CD14-positive monocyte (primary cell): Measurements from ENCODE around the gene SPATA13. TPM values are rescaled to one million over a fixed set of nuclear protein-coding genes. Genes with fewer than 3 reads are reported as not detected.

Source experiments
- DNase-seq, 3 donors: peaks; one replicate each; pipeline ENCODE4 v3.0.0-alpha.2; 2011 to 2022
- H2AFZ ChIP-seq: 2 replicates; pipeline ENCODE4 v1.6.0; 2012; ENCODE audit warnings: mild to moderate bottlenecking, low read depth, low read length, inconsistent platforms; ENCODE audit not compliant: insufficient read depth, poor library complexity, severe bottlenecking
- H3K27ac ChIP-seq, 2 donors: 1 replicate in 1 of 2; 2 replicates in 1 of 2; pipeline ENCODE4 v1.5.1; 2012 to 2013; ENCODE audit warnings: low read length in 2 of 2, control low read depth in 1 of 2, inconsistent platforms in 1 of 2, low read depth in 1 of 2, mild to moderate bottlenecking in 1 of 2
- H3K27me3 ChIP-seq, 2 donors: one replicate each; pipeline versions ENCODE4 v1.6.0 to v1.6.1; 2011 to 2013; ENCODE audit warnings: low read length in 2 of 2; ENCODE audit not compliant: control insufficient read depth in 2 of 2, insufficient read depth in 2 of 2
- H3K36me3 ChIP-seq, 2 donors: replicated peaks in 1 of 2; 1 replicate in 1 of 2; 2 replicates in 1 of 2; pipeline versions ENCODE4 v1.5.1 to v1.6.1; 2012 to 2013; ENCODE audit warnings: low read length in 2 of 2, control low read depth in 1 of 2, inconsistent platforms in 1 of 2, mild to moderate bottlenecking in 1 of 2; ENCODE audit not compliant: insufficient read depth in 2 of 2, control insufficient read depth in 1 of 2
- H3K4me1 ChIP-seq, 2 donors: 1 replicate in 1 of 2; 2 replicates in 1 of 2; pipeline versions ENCODE4 v1.5.1 to v1.6.1; 2012 to 2013; ENCODE audit warnings: low read length in 2 of 2, control low read depth in 1 of 2, inconsistent platforms in 1 of 2, mild to moderate bottlenecking in 1 of 2, moderate library complexity in 1 of 2; ENCODE audit not compliant: insufficient read depth in 2 of 2, control insufficient read depth in 1 of 2
- H3K4me2 ChIP-seq: replicated peaks from 2 replicates; pipeline ENCODE3; 2012; ENCODE audit warnings: low read length, moderate library complexity, mild to moderate bottlenecking; ENCODE audit not compliant: poor library complexity, severe bottlenecking; ENCODE audit errors: extremely low read depth
- H3K4me3 ChIP-seq, 3 experiments: fragments of 200-600 bp in 1 of 3; sonication (generic) in 1 of 3; replicated peaks in 1 of 3; 1 replicate in 2 of 3; 2 replicates in 1 of 3; pipeline ENCODE4 v1.5.1; 2011 to 2013; ENCODE audit warnings: low read length in 3 of 3, mild to moderate bottlenecking in 3 of 3, control low read depth in 2 of 3, low read depth in 2 of 3, inconsistent platforms in 1 of 3, moderate library complexity in 1 of 3
- H3K79me2 ChIP-seq: 2 replicates; pipeline ENCODE4 v1.6.0; 2012; ENCODE audit warnings: mild to moderate bottlenecking, control low read depth, inconsistent platforms, low read length, moderate library complexity; ENCODE audit not compliant: insufficient read depth
- H3K9ac ChIP-seq: 2 replicates; pipeline ENCODE4 v1.6.0; 2017; ENCODE audit warnings: low read length, mild to moderate bottlenecking; ENCODE audit not compliant: insufficient read depth, poor library complexity, severe bottlenecking
- H3K9me3 ChIP-seq, 2 donors: replicated peaks in 1 of 2; 1 replicate in 1 of 2; 2 replicates in 1 of 2; pipeline versions ENCODE4 v1.5.1 to v1.6.1; 2012 to 2013; ENCODE audit warnings: low read length in 2 of 2, control low read depth in 1 of 2; ENCODE audit not compliant: control insufficient read depth in 1 of 2, insufficient read depth in 1 of 2
- H4K20me1 ChIP-seq: 2 replicates; pipeline ENCODE4 v1.6.0; 2012; ENCODE audit warnings: mild to moderate bottlenecking, low read length, control low read depth, moderate library complexity; ENCODE audit not compliant: insufficient read depth
- H3K27ac Mint-ChIP-seq, 7 donors: one replicate each; pipeline ENCODE4 v1.8.0; 2020; ENCODE audit warnings: mild to moderate bottlenecking in 7 of 7, mixed read lengths in 7 of 7, moderate library complexity in 6 of 7, inconsistent platforms in 2 of 7
- H3K27me3 Mint-ChIP-seq, 3 donors: one replicate each; pipeline ENCODE4 v1.8.0; 2021 to 2022; ENCODE audit warnings: low read depth in 3 of 3, mild to moderate bottlenecking in 3 of 3, mixed read lengths in 3 of 3, moderate library complexity in 3 of 3, inconsistent platforms in 1 of 3
- H3K36me3 Mint-ChIP-seq, 2 donors: one replicate each; pipeline ENCODE4 v1.8.0; 2020; ENCODE audit warnings: mixed read lengths in 2 of 2, inconsistent platforms in 1 of 2, mild to moderate bottlenecking in 1 of 2
- H3K4me1 Mint-ChIP-seq: one replicate; pipeline ENCODE4 v1.8.0; 2020; ENCODE audit warnings: mild to moderate bottlenecking, mixed read lengths
- H3K4me3 Mint-ChIP-seq, 2 donors: one replicate each; pipeline ENCODE4 v1.8.0; 2020; ENCODE audit warnings: mild to moderate bottlenecking in 2 of 2, mixed read lengths in 2 of 2, moderate library complexity in 1 of 2
- H3K9me3 Mint-ChIP-seq, 7 donors: one replicate each; pipeline ENCODE4 v1.8.0; 2020 to 2022; ENCODE audit warnings: mixed read lengths in 7 of 7, mild to moderate bottlenecking in 6 of 7, moderate library complexity in 6 of 7, inconsistent platforms in 2 of 7
- CTCF ChIP-seq: fragments of 200-600 bp; IDR thresholded peaks from one replicate; pipeline ENCODE4 v1.8.0; 2022; ENCODE audit warnings: antibody characterized with exemption, mild to moderate bottlenecking
- WGBS: methylation state at CpG from one replicate; pipeline ENCODE4 v1.1.5; 2013; ENCODE audit warnings: missing lambda C conversion rate; ENCODE audit not compliant: insufficient coverage; 5-methylcytosine and 5-hydroxymethylcytosine counted together
- intact Hi-C, 2 donors: fragments of 100-400 bp; cut with micrococcal nuclease; formaldehyde crosslinking; loops; one replicate each; pipeline versions ENCODE4 v1.15.0 to v1.15.1; 2023
- polyA plus RNA-seq, 3 donors: library from polyadenylated mRNA; depleted of rRNA in 1 of 3; unstranded in 2 of 3; stranded (reverse) in 1 of 3; fragments of 300-500 nt in 2 of 3; fragments of >200 nt in 1 of 3; fragmentation: Illumina TruSeq in 2 of 3; gene quantifications; 1 replicate in 2 of 3; 2 replicates in 1 of 3; pipeline ENCODE4 v1.2.3, GENCODE V29; 2012 to 2021

Gene SPATA13
- polyA plus RNA-seq, 3 donors = 9.3 to 44.7 (median 11.6) TPM

DNA sequence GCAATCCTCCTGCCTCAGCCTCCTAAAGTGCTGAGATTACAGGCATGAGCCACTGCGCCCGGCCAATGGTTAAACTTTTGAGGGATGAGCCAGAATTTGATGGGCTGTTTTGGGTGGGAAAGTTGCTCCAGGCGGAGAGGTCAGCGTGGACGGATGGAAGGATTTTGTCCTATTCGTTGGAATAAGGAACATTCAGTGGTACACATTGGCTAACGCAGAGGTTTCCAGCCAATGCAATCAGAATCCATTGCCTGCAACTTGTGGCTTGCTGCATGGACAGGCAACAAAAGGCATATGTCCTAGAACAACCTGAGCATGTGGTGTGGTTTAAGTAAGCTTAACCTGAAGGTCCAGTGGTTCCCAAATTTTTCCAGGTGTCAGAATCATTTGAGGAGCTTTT, 113.4 kb downstream of the SPATA13 start:
- H3K36me3 ChIP-seq = no peaks in the 10 kb centered on the region
- TF ChIP-seq CTCF = no peak
- no peak for DNase-seq
- H3K27me3 Mint-ChIP-seq = peaks cover 0 to 7% (median 6%) of the 10 kb centered on the region in 3 donors
- WGBS = 90% methylated on average over 6 of the region's 7 CpGs
- H3K79me2 ChIP-seq = peaks cover 83% of the 10 kb centered on the region
- peak overlapping the region; percentile 19 to 60 for H3K4me3 Mint-ChIP-seq
- peak overlapping the region; percentile 90 for H3K4me2 ChIP-seq
- H3K36me3 Mint-ChIP-seq = peaks cover 33 to 36% of the 10 kb centered on the region in 2 donors
- no peaks in the 10 kb centered on the region for H3K27me3 ChIP-seq
- intact Hi-C loops = no loop called here
- H3K4me1 Mint-ChIP-seq = peaks cover 68% of the 10 kb centered on the region
- peaks cover 0 to 2% (median 0%) of the 10 kb centered on the region in 7 donors for H3K9me3 Mint-ChIP-seq
- peak overlapping the region in 1 of 3 experiments; percentile 89 for H3K4me3 ChIP-seq
- H3K4me1 ChIP-seq = peaks cover 67 to 91% of the 10 kb centered on the region in 2 donors
- no peak overlapping the region for H2AFZ ChIP-seq
- peak overlapping the region; percentile 66 to 80 for H3K27ac ChIP-seq
- H4K20me1 ChIP-seq = peaks cover 15% of the 10 kb centered on the region
- peak overlapping the region; percentile 82 to 100 (median 95) for H3K27ac Mint-ChIP-seq
- H3K9me3 ChIP-seq = no peaks in the 10 kb centered on the region
- H3K9ac ChIP-seq = no peak overlapping the region

DNA sequence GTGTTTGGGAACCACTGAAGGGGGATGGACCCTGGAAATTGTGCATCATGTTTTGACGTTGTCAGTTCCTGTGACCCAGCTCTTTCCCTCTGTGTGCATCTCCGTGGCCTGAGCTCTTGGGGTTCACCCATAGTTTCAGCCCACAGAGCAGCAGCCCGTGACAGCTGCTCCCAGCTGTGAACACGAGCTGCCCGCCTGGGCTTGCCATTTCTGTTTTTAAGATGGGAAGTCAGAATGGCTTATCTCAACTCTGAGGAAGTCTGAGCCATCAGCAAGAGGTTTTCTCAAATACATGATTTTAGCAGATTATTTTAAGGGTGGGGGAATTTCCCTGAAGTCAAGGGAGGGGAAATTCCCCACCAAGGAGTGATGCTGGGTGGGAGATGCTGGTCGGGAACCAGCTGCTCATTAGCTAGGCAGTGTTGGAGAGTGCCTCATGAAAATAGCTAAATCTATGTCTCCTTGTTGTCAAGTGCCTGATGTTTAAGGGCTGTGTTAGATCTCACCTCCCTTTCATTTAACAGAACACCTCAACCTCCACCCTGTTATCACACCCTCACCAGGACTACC, 114.0 kb downstream of the SPATA13 start:
- DNase-seq = peak; percentile 67 to 89 (median 84)
- TF ChIP-seq CTCF = no peak
- H3K36me3 Mint-ChIP-seq = peaks cover 36 to 39% of the 10 kb centered on the region in 2 donors
- Histone ChIP-seq H3K4me1 (peaks cover 73 to 97% of the 10 kb centered on the region in 2 donors), H3K4me2 (peak overlapping the region; percentile 90), H2AFZ (no peak overlapping the region), H3K9me3 (no peaks in the 10 kb centered on the region), H3K27ac (peak overlapping the region; percentile 66 to 80), H3K4me3 (peak overlapping the region in 1 of 3 experiments; percentile 89), H3K36me3 (no peaks in the 10 kb centered on the region), H4K20me1 (peaks cover 15% of the 10 kb centered on the region), H3K9ac (no peak overlapping the region), H3K79me2 (peaks cover 86% of the 10 kb centered on the region), H3K27me3 (no peaks in the 10 kb centered on the region)
- peaks cover 0 to 2% (median 0%) of the 10 kb centered on the region in 7 donors for H3K9me3 Mint-ChIP-seq
- intact Hi-C loops = no loop called here
- WGBS = 0% methylated on average over 3 of the region's 6 CpGs
- H3K4me1 Mint-ChIP-seq = peaks cover 74% of the 10 kb centered on the region
- peak overlapping the region; percentile 82 to 100 (median 95) for H3K27ac Mint-ChIP-seq
- H3K4me3 Mint-ChIP-seq = peak overlapping the region; percentile 46 to 60
- H3K27me3 Mint-ChIP-seq = peaks cover 0 to 7% (median 6%) of the 10 kb centered on the region in 3 donors
